NCI-H2029 treated with DMSO at 0.1 percent for 48 hours (cell line): ENCODE results near the gene MED13.

ENCODE experiments used
- DNase-seq: peaks from one replicate; lab custom pipeline; 2025; lab: John Stamatoyannopoulos, UW

Gene MED13, protein sequence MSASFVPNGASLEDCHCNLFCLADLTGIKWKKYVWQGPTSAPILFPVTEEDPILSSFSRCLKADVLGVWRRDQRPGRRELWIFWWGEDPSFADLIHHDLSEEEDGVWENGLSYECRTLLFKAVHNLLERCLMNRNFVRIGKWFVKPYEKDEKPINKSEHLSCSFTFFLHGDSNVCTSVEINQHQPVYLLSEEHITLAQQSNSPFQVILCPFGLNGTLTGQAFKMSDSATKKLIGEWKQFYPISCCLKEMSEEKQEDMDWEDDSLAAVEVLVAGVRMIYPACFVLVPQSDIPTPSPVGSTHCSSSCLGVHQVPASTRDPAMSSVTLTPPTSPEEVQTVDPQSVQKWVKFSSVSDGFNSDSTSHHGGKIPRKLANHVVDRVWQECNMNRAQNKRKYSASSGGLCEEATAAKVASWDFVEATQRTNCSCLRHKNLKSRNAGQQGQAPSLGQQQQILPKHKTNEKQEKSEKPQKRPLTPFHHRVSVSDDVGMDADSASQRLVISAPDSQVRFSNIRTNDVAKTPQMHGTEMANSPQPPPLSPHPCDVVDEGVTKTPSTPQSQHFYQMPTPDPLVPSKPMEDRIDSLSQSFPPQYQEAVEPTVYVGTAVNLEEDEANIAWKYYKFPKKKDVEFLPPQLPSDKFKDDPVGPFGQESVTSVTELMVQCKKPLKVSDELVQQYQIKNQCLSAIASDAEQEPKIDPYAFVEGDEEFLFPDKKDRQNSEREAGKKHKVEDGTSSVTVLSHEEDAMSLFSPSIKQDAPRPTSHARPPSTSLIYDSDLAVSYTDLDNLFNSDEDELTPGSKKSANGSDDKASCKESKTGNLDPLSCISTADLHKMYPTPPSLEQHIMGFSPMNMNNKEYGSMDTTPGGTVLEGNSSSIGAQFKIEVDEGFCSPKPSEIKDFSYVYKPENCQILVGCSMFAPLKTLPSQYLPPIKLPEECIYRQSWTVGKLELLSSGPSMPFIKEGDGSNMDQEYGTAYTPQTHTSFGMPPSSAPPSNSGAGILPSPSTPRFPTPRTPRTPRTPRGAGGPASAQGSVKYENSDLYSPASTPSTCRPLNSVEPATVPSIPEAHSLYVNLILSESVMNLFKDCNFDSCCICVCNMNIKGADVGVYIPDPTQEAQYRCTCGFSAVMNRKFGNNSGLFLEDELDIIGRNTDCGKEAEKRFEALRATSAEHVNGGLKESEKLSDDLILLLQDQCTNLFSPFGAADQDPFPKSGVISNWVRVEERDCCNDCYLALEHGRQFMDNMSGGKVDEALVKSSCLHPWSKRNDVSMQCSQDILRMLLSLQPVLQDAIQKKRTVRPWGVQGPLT (N-terminal part only)

DNA sequence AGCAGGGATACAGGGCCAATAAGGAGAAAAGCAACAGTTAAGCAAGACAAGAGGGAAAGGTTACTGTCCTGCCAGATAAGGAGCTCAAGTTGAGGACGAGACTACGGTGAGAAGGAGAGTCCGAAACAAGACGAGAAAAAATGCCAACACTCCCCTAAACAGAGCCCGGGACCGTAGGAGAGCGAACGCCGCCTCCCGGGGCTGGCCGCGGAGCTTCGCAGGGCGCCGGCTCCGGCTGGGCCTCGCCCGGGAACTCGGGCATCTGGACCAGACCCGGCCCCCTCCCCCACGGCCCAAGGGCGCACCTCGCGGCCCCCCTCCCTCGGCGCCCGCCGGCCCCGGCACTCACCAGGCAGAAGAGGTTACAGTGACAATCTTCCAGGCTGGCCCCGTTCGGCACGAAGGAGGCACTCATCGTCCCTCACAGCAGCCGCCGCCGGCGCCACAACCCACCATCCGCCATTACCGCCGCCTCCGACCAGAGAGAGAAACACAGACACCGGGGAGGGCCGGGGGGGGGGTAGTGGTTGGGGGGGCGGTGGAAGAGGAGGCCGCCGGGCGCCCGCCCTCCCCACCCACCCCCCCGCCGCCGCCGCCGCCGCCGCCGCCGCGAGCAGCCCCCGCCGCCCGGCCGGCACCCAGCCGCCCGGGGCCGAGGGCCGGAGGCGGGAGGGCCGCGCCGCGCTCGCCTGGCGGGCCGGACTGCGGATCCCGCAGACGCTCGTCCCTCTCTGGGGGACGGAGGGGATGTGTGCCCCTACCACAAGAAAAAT lies at the start of gene MED13:
Gene MED13 (minus strand): TSS at position 488 of the 773 bp plus-strand sequence. CDS start 73 bp downstream, at position 415.
- DNase-seq = no peak

DNA sequence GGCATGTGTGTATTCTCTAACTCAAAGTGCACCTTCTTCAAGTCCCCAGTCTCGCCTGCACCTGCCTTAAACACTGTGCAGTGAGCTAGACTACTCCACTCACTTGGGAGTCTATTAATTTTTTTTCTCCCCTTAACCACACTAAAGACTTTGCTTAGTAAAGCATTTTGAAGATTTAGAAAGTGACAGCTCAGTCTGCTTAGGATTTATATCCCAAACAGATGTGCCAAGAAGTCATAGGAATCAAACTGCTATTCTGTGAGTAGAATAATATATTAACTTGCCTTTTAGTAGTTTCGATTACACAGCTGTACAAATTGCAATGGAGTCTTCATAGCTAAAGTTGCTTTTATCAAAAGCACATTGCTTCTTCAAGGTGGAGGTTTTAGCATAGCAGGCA lies 47.2 kb upstream of the MED13 start:
- DNase-seq = no peak

DNA sequence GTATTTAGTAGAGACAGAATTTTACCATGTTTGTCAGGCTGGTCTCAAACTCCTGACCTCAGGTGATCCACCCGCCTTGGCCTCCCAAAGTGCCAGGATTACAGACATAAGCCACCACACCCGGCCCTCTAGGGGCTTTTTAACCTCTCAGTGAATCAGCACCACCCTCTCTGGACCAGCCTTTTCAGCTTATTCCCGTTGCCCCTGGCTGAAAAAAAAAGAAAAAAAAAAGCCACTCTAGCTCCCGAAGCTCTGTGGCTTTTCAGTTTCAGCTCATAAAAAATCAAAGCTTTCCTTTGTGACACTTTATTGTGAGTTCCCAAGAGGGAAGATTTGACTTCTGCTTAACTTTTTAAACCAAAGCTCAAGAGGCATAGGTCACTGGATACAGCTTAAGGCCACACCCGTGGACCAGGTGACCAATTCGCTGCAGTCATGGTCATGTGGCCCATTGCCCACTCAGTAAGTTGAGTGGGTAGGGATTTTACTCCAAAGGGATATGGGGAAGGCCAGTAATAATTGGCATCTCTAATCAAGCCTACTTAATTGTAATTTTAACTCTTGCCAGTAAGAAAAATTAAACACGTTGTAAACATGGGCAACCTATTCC lies 46.6 kb upstream of the MED13 start:
- no peak for DNase-seq

GRCh38 chr17:62110923-62111484 lies 45.9 kb upstream of the MED13 start:
- DNase-seq = no peak

- no peak for DNase-seq
These were observed 44.8 kb upstream of the MED13 start for GRCh38 chr17:62109924-62110323.

GRCh38 chr17:62109378-62109902 lies 44.4 kb upstream of the MED13 start:
- DNase-seq = peak; percentile 19

DNA sequence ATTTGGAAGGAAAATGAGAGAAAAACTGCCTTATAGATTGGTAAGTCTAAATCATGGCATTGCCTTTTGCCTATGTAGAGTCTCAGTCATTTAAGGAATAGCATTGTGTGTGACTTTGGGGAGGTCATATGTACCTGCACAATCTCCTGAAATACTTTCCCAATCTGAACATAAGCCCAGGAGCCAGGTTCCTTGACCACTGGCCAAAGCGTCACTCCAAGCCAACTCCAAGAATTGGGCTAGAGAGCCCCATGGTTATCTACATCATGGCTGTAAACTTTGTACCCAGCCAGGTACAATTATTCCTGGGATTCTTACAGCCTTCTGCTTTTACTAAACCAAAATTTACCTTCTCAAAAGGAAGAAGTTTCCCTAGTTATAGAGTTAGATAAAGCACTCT lies 40.8 kb upstream of the MED13 start:
- DNase-seq = no peak

GRCh38 chr17:62105357-62105756 lies 40.3 kb upstream of the MED13 start:
- no peak for DNase-seq

GRCh38 chr17:62101515-62101914 lies 36.4 kb upstream of the MED13 start:
- no peak for DNase-seq

- no peak for DNase-seq
These were observed 36.0 kb upstream of the MED13 start for GRCh38 chr17:62101090-62101489.

GRCh38 chr17:62100055-62100454 lies 35.0 kb upstream of the MED13 start:
- DNase-seq = no peak

DNA sequence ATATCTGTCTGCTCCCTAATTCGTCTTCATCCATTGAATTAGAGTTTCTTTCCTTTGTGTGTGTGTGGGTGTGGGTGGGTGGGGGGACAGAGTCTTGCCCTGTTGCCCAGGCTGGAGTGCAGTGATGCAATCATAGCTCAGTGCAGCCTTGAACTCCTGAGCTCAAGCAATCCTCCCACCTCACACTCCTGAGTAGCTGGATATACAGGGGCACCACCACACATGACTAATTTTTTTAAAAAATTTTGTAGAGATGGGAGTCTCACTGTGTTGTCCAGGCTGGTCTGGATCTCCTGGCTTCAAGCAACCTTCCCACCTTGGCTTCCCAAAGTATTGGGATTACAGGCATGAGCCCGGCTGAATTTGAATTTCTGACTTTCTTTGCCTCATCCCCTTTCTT lies 34.5 kb upstream of the MED13 start:
- no peak for DNase-seq

DNA sequence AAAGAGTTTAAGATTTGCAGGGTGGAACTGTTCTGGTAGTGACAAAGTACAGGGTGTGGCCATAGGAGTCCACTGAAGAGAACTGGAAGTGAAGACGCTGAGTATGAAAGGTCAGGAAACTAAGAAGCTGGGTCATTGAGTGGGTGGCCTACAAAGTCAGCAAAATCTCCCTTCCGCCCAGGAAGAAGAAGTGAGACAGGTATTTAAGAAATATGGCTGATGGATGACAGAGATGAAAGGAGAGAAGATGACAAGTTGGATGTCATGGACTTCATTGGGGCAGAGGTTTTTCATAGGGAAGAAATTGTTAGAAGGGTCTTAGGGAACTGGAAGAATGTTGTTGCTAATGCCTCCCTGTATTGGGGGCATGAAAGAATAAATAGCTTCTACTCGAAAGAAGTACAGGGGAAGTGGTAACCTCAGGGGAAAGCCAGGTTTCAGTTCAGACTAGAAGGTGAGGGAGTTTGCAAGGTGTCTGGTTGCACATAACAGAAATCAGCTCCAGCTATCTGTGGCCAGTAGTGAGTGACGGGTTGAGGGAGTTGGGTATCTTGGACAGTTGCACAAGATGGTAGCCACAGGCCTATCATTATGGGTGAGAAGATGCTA lies 33.6 kb upstream of the MED13 start:
- no peak for DNase-seq

DNA sequence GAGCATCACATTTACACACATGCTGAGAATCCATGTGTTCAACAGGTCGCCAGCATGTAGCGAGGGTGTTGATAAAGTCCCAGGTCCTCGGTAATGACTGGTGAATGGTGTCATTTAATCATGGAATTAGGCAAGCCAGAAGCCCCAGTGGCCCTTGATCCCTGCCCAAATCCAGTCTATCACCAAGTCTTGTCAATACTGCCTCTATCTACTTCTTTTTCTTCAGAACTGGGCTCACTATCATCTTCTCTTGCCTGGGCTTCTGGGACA lies 31.3 kb upstream of the MED13 start:
- DNase-seq = no peak

GRCh38 chr17:62094175-62094574 lies 29.1 kb upstream of the MED13 start:
- DNase-seq = no peak

DNA sequence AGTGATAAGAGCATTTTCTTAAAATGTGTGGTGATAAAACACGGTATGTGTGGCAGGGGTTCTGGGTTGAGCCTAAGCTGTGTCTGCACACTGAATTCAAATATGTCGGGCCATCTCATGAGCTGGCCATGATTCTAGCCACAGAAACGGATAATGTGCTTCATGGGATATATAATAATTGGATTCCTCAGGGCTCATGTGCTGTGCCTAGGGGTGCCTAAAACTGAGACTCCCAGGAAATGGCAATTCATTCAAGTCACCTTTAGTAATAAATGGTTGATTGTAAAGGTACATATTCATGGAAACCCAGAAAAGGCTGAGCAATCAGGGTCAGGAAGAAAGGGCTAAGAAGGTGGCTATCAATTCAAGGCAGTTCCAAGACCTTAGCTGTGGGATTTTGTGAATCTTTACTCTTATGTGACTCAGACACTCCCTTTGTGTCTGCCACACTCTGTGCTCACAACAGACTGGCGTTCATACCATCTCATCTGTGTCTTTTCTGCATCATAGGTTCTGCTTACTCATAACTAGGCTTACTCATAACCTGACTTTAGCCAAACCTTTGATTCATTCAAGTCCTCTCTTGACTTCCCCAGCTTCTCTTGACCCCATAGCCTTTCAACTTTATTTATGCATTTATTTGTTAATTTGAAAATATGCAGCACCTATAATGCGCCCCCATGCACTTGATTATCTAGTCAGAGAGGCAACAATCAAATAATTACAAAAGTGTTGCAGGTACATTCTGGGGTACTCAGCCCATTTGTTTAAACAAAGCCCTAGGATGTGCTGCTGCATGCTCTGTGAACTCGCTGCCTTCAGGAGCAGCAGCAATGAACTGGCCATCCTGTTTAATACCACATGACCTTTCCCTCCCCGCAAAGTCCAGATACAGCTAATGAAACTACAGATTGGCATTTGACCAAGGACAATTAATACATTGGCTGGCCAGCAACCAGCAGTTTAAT lies 28.4 kb upstream of the MED13 start:
- no peak for DNase-seq

DNA sequence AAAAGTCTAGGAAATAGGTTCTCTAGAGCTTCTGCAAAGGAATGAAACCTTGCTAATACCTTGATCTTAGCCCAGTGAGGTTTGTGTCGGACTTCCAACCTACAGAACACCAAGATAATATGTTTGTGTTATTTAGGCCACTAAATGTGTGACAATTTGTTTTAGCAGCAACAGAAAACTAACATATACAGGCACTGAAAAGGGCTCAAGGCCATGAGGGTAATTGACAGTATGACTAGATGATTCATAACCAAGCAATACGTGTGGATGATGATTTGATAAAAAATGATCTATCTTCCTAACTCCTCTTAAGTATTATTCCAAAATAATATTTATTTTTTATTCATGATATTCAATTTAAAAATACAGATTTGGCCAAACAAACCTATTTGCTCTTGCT lies 27.7 kb upstream of the MED13 start:
- DNase-seq = no peak

DNA sequence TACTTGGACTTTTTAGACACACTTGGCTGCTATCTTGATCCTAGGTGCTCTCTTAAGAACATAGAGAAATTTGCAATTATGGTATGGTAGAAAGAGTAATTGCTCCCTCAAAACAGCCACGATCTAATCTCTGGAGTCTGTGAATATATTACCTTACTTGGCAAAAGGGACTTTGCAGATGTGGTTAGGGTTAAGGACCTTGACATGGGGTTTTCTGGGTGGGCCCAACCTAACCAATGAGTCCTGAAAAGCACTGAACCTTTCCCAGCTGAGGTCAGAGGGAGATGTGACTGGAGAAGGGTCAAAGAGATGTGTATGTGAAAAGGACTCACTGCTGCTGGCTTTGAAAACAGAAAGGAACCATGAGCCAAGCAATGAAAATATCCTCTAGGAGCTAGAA lies 26.7 kb upstream of the MED13 start:
- DNase-seq = no peak

- DNase-seq = no peak
These were observed 25.8 kb upstream of the MED13 start for GRCh38 chr17:62090868-62091267.
